WTC11 (cell line): Measurements from ENCODE around the gene TTC39C. TPM values are rescaled to one million over a fixed set of nuclear protein-coding genes. Genes with fewer than 3 reads are reported as not detected.

Experiments used
- EMX1 ChIP-seq: fragments of 250-450 bp; sonication (Bioruptor Pico); IDR thresholded peaks from 2 replicates; pipeline ENCODE4 v1.8.0; 2021; ENCODE audit warnings: mild to moderate bottlenecking
- FOXP1 ChIP-seq: sonication (generic); formaldehyde crosslinking; IDR thresholded peaks from 2 replicates; pipeline ENCODE4 v1.8.0; 2022; ENCODE audit warnings: missing genetic modification reagents, mild to moderate bottlenecking, moderate library complexity, borderline replicate concordance
- MXD4 ChIP-seq: fragments of 250-450 bp; sonication (Bioruptor Pico); IDR thresholded peaks from 2 replicates; pipeline ENCODE4 v1.8.0; 2021; ENCODE audit warnings: mild to moderate bottlenecking, moderate library complexity, borderline replicate concordance
- NFE2L1 ChIP-seq: sonication (generic); formaldehyde crosslinking; IDR thresholded peaks from 2 replicates; pipeline ENCODE4 v1.8.1; 2023; ENCODE audit warnings: missing genetic modification reagents
- NFYB ChIP-seq: sonication (generic); formaldehyde crosslinking; conservative IDR thresholded peaks from 2 replicates; pipeline ENCODE4 v1.8.0; 2022; ENCODE audit warnings: low read depth, missing genetic modification reagents
- SMAD4 ChIP-seq: sonication (generic); formaldehyde crosslinking; IDR thresholded peaks from 2 replicates; pipeline ENCODE4 v1.8.0; 2022; ENCODE audit warnings: mild to moderate bottlenecking, missing genetic modification reagents
- SP1 ChIP-seq: sonication (generic); formaldehyde crosslinking; conservative IDR thresholded peaks from 2 replicates; pipeline ENCODE4 v1.8.1; 2022; ENCODE audit warnings: missing genetic modification reagents
- TEAD4 ChIP-seq: sonication (generic); formaldehyde crosslinking; IDR thresholded peaks from 2 replicates; pipeline ENCODE4 v1.8.0; 2022; ENCODE audit warnings: mild to moderate bottlenecking, missing genetic modification reagents
- TP53 ChIP-seq: sonication (generic); formaldehyde crosslinking; IDR thresholded peaks from 2 replicates; pipeline ENCODE4 v1.8.1; 2023; ENCODE audit warnings: mild to moderate bottlenecking, missing genetic modification reagents
- ZBTB21 ChIP-seq: sonication (generic); formaldehyde crosslinking; IDR thresholded peaks from 2 replicates; pipeline ENCODE4 v1.8.1; 2023; ENCODE audit warnings: mild to moderate bottlenecking, missing genetic modification reagents, borderline replicate concordance
- ZNF671 ChIP-seq: fragments of 250-450 bp; sonication (Bioruptor Pico); IDR thresholded peaks from 2 replicates; pipeline ENCODE4 v1.8.0; 2021; ENCODE audit warnings: mild to moderate bottlenecking
- total RNA-seq: library from RNA; stranded (reverse); gene quantifications from 3 replicates; pipeline ENCODE4 v1.2.3, GENCODE V29; 2021
- TF ChIP-seq, protein P1 (sequence below): sonication (generic); formaldehyde crosslinking; IDR thresholded peaks from 2 replicates; pipeline ENCODE4 v1.8.0; 2022; ENCODE audit warnings: mild to moderate bottlenecking, missing genetic modification reagents
- TF ChIP-seq, protein P2 (sequence below): sonication (generic); formaldehyde crosslinking; IDR thresholded peaks from 2 replicates; pipeline ENCODE4 v1.8.1; 2022; ENCODE audit warnings: missing genetic modification reagents, borderline replicate concordance
- TF ChIP-seq, protein P3 (sequence below): fragments of 250-450 bp; sonication (Bioruptor Pico); IDR thresholded peaks from 2 replicates; pipeline ENCODE4 v1.9.0; 2021; ENCODE audit warnings: mild to moderate bottlenecking
- TF ChIP-seq, protein P4 (sequence below): sonication (generic); formaldehyde crosslinking; IDR thresholded peaks from 2 replicates; pipeline ENCODE4 v1.8.0; 2023; ENCODE audit warnings: missing genetic modification reagents
- TF ChIP-seq, protein P5 (sequence below): sonication (generic); formaldehyde crosslinking; IDR thresholded peaks from 2 replicates; pipeline ENCODE4 v1.8.1; 2023; ENCODE audit warnings: mild to moderate bottlenecking, missing genetic modification reagents, moderate library complexity
- TF ChIP-seq, protein P6 (sequence below): sonication (generic); formaldehyde crosslinking; conservative IDR thresholded peaks from 2 replicates; pipeline ENCODE4 v1.8.1; 2023; ENCODE audit warnings: mild to moderate bottlenecking, low read depth, missing genetic modification reagents, moderate library complexity
- TF ChIP-seq, protein P7 (sequence below): sonication (generic); formaldehyde crosslinking; IDR thresholded peaks from 2 replicates; pipeline ENCODE4 v1.8.1; 2023; ENCODE audit warnings: mild to moderate bottlenecking, missing genetic modification reagents
- TF ChIP-seq, protein P8 (sequence below): sonication (generic); formaldehyde crosslinking; IDR thresholded peaks from 2 replicates; pipeline ENCODE4 v1.8.0; 2023; ENCODE audit warnings: mild to moderate bottlenecking, missing genetic modification reagents
- TF ChIP-seq, protein P9 (sequence below): sonication (generic); formaldehyde crosslinking; IDR thresholded peaks from 2 replicates; pipeline ENCODE4 v1.8.1; 2023; ENCODE audit warnings: mild to moderate bottlenecking, missing genetic modification reagents
- TF ChIP-seq, protein P10 (sequence below): fragments of 250-450 bp; sonication (Bioruptor Pico); IDR thresholded peaks from 2 replicates; pipeline ENCODE4 v1.8.0; 2021; ENCODE audit warnings: mild to moderate bottlenecking

The TTC39C gene
- total RNA-seq, 1 experiment from 2014 or later: 57.3 TPM

DNA sequence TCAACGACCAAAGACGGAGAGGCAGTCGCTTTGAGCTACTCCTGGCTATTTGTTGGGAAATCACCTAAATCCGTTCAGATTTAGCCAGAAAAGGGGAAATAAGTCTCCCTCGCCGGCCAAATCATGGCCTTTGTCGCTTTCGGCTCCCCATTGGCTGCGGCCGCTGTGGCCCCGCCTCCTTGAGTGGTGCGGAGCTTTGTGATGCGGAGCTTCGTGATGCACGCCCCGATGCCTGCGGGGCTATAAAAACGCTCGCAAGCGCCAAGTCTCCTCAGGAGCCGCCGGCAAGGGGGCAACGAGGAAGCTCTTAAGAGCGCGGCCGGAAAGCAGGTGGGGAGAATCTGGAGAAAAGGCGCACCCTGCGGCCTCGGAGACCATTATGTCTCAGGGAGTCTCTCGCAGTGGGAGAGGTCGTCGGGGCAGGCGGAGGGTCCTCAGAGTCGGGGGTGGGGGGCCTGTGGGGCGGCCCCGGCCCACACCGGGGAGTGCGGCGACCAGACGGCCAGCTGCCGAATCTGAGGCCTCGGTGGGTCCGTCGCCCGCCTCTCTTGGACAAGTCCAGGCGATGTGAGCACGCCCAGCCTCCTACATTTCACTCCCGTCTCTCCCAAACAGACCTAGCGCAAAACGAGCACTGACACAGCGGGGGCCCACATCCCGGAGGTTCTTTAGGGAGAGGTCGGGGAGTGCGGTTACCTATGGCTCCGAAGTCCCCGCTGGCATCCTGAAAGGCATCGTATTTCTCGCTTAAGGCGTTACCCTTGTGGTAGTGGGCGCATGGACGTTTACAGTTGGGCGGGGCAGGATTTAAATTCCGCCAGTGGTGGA lies 124.4 kb downstream of the TTC39C start, which contains the start of gene CABYR (continued):
- TF ChIP-seq, protein P1, sequence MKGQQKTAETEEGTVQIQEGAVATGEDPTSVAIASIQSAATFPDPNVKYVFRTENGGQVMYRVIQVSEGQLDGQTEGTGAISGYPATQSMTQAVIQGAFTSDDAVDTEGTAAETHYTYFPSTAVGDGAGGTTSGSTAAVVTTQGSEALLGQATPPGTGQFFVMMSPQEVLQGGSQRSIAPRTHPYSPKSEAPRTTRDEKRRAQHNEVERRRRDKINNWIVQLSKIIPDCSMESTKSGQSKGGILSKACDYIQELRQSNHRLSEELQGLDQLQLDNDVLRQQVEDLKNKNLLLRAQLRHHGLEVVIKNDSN (CRISPR knock-in tag): 0 out of 2 replicates have a peak, but pooled peaks have one; percentile 18
- TF ChIP-seq, protein P2, sequence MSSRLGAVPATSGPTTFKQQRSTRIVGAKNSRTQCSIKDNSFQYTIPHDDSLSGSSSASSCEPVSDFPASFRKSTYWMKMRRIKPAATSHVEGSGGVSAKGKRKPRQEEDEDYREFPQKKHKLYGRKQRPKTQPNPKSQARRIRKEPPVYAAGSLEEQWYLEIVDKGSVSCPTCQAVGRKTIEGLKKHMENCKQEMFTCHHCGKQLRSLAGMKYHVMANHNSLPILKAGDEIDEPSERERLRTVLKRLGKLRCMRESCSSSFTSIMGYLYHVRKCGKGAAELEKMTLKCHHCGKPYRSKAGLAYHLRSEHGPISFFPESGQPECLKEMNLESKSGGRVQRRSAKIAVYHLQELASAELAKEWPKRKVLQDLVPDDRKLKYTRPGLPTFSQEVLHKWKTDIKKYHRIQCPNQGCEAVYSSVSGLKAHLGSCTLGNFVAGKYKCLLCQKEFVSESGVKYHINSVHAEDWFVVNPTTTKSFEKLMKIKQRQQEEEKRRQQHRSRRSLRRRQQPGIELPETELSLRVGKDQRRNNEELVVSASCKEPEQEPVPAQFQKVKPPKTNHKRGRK: no peak
- TF ChIP-seq SP1 (CRISPR knock-in tag) (0 out of 2 replicates have a peak, but pooled peaks have one; percentile 54), NFYB (CRISPR knock-in tag) (no peak), NFE2L1 (CRISPR knock-in tag) (no peak), TEAD4 (CRISPR knock-in tag) (no peak), ZNF671 (CRISPR knock-in tag) (no peak), SMAD4 (CRISPR knock-in tag) (no peak), TP53 (CRISPR knock-in tag) (no peak; the same call in 1 of the 2 replicates), ZBTB21 (0 out of 2 replicates have a peak, but pooled peaks have one; percentile 15), EMX1 (CRISPR knock-in tag) (peak; percentile 63; the same call in 1 of the 2 replicates), MXD4 (CRISPR knock-in tag) (no peak), FOXP1 (CRISPR knock-in tag) (0 out of 2 replicates have a peak, but pooled peaks have one; percentile 26)
- TF ChIP-seq, protein P3, sequence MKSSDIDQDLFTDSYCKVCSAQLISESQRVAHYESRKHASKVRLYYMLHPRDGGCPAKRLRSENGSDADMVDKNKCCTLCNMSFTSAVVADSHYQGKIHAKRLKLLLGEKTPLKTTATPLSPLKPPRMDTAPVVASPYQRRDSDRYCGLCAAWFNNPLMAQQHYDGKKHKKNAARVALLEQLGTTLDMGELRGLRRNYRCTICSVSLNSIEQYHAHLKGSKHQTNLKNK (CRISPR knock-in tag): peak; percentile 81; the same call in 1 of the 2 replicates
- TF ChIP-seq, protein P4, sequence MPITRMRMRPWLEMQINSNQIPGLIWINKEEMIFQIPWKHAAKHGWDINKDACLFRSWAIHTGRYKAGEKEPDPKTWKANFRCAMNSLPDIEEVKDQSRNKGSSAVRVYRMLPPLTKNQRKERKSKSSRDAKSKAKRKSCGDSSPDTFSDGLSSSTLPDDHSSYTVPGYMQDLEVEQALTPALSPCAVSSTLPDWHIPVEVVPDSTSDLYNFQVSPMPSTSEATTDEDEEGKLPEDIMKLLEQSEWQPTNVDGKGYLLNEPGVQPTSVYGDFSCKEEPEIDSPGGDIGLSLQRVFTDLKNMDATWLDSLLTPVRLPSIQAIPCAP: no peak
- TF ChIP-seq, protein P5, sequence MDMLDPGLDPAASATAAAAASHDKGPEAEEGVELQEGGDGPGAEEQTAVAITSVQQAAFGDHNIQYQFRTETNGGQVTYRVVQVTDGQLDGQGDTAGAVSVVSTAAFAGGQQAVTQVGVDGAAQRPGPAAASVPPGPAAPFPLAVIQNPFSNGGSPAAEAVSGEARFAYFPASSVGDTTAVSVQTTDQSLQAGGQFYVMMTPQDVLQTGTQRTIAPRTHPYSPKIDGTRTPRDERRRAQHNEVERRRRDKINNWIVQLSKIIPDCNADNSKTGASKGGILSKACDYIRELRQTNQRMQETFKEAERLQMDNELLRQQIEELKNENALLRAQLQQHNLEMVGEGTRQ (CRISPR knock-in tag): no peak
- TF ChIP-seq, protein P6, sequence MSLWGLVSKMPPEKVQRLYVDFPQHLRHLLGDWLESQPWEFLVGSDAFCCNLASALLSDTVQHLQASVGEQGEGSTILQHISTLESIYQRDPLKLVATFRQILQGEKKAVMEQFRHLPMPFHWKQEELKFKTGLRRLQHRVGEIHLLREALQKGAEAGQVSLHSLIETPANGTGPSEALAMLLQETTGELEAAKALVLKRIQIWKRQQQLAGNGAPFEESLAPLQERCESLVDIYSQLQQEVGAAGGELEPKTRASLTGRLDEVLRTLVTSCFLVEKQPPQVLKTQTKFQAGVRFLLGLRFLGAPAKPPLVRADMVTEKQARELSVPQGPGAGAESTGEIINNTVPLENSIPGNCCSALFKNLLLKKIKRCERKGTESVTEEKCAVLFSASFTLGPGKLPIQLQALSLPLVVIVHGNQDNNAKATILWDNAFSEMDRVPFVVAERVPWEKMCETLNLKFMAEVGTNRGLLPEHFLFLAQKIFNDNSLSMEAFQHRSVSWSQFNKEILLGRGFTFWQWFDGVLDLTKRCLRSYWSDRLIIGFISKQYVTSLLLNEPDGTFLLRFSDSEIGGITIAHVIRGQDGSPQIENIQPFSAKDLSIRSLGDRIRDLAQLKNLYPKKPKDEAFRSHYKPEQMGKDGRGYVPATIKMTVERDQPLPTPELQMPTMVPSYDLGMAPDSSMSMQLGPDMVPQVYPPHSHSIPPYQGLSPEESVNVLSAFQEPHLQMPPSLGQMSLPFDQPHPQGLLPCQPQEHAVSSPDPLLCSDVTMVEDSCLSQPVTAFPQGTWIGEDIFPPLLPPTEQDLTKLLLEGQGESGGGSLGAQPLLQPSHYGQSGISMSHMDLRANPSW (CRISPR knock-in tag): no peak
- TF ChIP-seq, protein P7, sequence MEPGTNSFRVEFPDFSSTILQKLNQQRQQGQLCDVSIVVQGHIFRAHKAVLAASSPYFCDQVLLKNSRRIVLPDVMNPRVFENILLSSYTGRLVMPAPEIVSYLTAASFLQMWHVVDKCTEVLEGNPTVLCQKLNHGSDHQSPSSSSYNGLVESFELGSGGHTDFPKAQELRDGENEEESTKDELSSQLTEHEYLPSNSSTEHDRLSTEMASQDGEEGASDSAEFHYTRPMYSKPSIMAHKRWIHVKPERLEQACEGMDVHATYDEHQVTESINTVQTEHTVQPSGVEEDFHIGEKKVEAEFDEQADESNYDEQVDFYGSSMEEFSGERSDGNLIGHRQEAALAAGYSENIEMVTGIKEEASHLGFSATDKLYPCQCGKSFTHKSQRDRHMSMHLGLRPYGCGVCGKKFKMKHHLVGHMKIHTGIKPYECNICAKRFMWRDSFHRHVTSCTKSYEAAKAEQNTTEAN: no peak
- TF ChIP-seq, protein P8, sequence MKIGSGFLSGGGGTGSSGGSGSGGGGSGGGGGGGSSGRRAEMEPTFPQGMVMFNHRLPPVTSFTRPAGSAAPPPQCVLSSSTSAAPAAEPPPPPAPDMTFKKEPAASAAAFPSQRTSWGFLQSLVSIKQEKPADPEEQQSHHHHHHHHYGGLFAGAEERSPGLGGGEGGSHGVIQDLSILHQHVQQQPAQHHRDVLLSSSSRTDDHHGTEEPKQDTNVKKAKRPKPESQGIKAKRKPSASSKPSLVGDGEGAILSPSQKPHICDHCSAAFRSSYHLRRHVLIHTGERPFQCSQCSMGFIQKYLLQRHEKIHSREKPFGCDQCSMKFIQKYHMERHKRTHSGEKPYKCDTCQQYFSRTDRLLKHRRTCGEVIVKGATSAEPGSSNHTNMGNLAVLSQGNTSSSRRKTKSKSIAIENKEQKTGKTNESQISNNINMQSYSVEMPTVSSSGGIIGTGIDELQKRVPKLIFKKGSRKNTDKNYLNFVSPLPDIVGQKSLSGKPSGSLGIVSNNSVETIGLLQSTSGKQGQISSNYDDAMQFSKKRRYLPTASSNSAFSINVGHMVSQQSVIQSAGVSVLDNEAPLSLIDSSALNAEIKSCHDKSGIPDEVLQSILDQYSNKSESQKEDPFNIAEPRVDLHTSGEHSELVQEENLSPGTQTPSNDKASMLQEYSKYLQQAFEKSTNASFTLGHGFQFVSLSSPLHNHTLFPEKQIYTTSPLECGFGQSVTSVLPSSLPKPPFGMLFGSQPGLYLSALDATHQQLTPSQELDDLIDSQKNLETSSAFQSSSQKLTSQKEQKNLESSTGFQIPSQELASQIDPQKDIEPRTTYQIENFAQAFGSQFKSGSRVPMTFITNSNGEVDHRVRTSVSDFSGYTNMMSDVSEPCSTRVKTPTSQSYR (CRISPR knock-in tag): no peak
- TF ChIP-seq, protein P9, sequence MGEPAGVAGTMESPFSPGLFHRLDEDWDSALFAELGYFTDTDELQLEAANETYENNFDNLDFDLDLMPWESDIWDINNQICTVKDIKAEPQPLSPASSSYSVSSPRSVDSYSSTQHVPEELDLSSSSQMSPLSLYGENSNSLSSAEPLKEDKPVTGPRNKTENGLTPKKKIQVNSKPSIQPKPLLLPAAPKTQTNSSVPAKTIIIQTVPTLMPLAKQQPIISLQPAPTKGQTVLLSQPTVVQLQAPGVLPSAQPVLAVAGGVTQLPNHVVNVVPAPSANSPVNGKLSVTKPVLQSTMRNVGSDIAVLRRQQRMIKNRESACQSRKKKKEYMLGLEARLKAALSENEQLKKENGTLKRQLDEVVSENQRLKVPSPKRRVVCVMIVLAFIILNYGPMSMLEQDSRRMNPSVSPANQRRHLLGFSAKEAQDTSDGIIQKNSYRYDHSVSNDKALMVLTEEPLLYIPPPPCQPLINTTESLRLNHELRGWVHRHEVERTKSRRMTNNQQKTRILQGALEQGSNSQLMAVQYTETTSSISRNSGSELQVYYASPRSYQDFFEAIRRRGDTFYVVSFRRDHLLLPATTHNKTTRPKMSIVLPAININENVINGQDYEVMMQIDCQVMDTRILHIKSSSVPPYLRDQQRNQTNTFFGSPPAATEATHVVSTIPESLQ: no peak
- TF ChIP-seq, protein P10, sequence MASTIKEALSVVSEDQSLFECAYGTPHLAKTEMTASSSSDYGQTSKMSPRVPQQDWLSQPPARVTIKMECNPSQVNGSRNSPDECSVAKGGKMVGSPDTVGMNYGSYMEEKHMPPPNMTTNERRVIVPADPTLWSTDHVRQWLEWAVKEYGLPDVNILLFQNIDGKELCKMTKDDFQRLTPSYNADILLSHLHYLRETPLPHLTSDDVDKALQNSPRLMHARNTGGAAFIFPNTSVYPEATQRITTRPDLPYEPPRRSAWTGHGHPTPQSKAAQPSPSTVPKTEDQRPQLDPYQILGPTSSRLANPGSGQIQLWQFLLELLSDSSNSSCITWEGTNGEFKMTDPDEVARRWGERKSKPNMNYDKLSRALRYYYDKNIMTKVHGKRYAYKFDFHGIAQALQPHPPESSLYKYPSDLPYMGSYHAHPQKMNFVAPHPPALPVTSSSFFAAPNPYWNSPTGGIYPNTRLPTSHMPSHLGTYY (CRISPR knock-in tag): no peak
